Pulmonary artery endothelial cell (primary cell): ENCODE data around the gene WWOX. TPM values are rescaled to one million over a fixed set of nuclear protein-coding genes. Genes with fewer than 3 reads are reported as not detected.
"Not testable (repeated sequence)": the region's sequence is repeated elsewhere in the genome, so short reads cannot be mapped to it uniquely, and the experiment has no call there.

Experiments
- DNase-seq: peaks from one replicate; pipeline ENCODE4 v3.0.0-alpha.2; 2011; ENCODE audit warnings: low read depth, low spot score
- total RNA-seq: library from RNA; depleted of rRNA; stranded (reverse); fragments of >200 nt; gene quantifications from 2 replicates; pipeline ENCODE4 v1.2.3, GENCODE V29; 2014

Gene WWOX
- total RNA-seq, 1 donor from 2014 or later, result 15.9 TPM

DNA sequence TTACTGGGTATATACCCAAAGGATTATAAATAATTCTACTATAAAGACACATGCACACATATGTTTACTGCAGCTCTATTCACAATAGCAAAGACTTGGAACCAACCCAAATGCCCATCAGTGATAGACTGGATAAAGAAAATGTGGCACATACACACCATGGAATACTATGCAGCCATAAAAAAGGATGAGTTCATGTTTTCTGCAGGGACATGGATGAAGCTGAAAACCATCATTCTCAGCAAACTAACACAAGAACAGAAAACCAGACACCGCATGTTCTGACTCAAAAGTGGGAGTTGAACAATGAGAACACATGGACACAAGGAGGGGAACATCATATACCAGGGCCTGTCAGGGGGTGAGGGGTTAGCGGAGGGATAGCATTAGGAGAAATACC lies 1146.2 kb downstream of the WWOX start:
- DNase-seq, result not testable (repeated sequence)

DNA sequence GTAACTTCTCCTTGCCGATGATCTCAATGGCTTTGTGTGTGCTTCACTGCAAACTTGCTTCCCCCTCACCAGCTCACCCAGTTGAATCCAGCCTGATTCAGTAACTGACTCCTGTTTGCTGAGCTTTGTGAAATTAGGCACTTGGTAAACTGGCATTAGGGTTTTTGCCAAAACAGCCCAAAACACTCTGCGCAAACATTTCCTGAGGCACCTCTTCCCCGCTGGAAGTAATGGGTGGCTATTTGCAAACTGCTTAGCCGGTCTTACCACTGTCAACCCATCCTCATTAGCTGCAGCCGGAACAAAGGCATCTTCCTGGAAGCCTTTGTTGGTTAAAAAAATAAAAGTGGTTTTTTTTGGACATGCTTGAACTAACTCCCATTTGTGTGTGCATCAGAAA lies 1147.9 kb downstream of the WWOX start:
- no peak for DNase-seq

DNA sequence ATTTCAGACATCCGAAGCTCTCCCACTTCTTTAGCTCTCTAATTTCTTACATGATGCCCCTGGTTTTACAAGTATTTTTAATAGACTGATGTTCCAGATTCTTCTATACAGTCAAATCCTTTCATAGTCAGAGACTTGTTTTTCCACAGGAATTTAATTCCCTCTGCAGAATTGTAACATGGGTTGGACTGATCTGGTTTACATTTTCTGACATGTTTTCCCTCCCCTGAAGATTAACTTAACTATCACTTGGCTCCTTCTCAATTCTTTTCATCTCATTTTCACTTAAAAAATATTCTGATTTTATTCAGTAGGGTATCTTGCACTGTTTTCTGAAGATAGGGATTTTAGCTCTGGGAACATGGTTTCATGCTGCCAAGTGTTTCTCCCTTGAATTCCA lies 1148.9 kb downstream of the WWOX start:
- DNase-seq, result no peak

GRCh38 chr16:79250502-79251098 lies 1151.1 kb downstream of the WWOX start:
- no peak for DNase-seq

- no peak for DNase-seq
Observed at GRCh38 chr16:79253100-79253631, 1153.7 kb downstream of the WWOX start.

DNA sequence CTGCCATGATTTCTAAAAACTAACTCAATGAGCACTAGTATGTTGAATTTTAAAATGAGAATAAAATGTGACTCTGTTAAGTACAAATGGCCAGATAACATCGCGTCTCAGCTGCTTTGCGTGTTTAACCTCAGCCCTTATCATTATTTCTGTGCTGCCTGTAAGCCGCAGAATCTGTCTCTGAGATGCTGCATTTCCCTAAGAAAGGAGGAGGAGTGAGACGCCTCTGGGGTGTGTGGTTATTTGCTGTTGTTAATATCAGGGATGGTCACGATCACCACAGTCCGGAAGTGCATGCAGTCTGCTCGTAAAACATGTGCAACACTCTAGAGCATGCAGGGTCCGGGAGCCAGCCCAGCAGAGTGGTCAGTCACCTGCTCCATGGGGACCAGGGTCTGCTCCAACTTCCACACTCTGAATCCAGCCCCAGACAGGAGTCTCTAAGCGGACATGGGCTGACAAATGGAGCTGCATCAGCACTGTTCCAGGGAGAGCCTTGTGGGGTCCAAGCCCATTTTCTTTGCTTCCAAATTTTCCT lies 1158.6 kb downstream of the WWOX start:
- DNase-seq, result no peak

GRCh38 chr16:79260890-79261289 lies 1161.4 kb downstream of the WWOX start:
- DNase-seq, result not testable (repeated sequence)

DNA sequence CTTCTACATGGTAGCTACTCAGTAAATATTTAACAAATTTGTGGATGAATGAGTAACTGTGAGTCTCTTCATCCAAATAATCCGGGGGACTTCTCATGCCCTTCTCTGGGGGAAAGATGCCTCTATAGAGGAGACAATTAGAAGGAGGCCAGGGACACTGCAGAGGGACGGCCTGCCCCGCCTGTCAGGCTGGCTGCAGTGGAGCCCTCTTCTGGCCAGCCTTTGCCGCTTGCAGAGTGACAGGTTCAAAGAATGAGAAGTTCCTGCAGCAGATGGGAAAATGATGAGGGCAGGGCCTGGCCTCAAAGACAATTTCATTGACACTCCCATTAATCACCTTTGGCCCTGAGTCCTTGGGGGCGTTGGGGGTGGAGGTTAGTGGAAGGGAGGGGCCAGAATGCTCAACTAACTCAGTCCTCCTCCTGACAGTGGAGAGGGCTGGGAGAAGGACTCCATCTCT lies 1162.1 kb downstream of the WWOX start:
- DNase-seq, result no peak

- DNase-seq, result no peak
Observed at GRCh38 chr16:79261944-79262552, 1162.6 kb downstream of the WWOX start.

Other genes with a start within 250 kb of the WWOX start
- gene CLEC3A, start 77.1 kb upstream of the WWOX start, total RNA-seq, result not detected in 2 replicates